Peyer's patch (tissue), 4 donors: ENCODE measurements around the gene RWDD3.

Source experiments
- POLR2A ChIP-seq, 2 donors: fragments of 450-650 bp; IDR thresholded peaks; one replicate each; pipeline ENCODE4 v1.5.1; 2017; ENCODE audit warnings: antibody characterized with exemption in 2 of 2, mild to moderate bottlenecking in 2 of 2, moderate library complexity in 2 of 2
- TF ChIP-seq, protein P1 (sequence below), 6 experiments: fragments of 450-650 bp in 4 of 6; fragments of 200-600 bp in 2 of 6; sonication (generic) in 1 of 6; IDR thresholded peaks; one replicate each; pipeline ENCODE4 v1.5.1; 2017 to 2019; ENCODE audit warnings: antibody characterized with exemption in 6 of 6, mild to moderate bottlenecking in 3 of 6, moderate library complexity in 1 of 6

DNA sequence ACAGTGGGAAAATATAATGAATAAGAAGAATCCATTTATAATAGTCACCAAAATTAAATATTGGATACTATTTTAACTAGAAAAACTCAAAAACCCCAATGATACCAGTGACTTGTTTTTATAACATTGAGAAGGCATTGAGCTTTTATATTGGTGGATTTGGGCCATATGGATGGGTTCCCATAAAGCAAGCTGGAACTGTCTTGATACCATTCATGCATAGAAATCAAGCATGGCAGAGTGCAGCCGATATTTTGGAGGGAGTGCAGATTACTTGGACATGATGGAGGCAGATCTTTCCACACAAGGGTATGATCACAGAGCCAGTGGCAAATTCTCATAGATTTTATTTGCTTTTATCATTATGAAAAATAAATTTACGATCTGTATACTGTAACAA, 3.8 kb upstream of the RWDD3 start:
- TF ChIP-seq, protein P1, sequence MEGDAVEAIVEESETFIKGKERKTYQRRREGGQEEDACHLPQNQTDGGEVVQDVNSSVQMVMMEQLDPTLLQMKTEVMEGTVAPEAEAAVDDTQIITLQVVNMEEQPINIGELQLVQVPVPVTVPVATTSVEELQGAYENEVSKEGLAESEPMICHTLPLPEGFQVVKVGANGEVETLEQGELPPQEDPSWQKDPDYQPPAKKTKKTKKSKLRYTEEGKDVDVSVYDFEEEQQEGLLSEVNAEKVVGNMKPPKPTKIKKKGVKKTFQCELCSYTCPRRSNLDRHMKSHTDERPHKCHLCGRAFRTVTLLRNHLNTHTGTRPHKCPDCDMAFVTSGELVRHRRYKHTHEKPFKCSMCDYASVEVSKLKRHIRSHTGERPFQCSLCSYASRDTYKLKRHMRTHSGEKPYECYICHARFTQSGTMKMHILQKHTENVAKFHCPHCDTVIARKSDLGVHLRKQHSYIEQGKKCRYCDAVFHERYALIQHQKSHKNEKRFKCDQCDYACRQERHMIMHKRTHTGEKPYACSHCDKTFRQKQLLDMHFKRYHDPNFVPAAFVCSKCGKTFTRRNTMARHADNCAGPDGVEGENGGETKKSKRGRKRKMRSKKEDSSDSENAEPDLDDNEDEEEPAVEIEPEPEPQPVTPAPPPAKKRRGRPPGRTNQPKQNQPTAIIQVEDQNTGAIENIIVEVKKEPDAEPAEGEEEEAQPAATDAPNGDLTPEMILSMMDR (IDR thresholded peaks at IDR 0.05): no peak
- TF ChIP-seq POLR2A (IDR thresholded peaks at IDR 0.05): no peak
